Lung microvascular endothelial cell (primary cell): ENCODE measurements around the gene STAT4. TPM values are rescaled to one million over a fixed set of nuclear protein-coding genes. Genes with fewer than 3 reads are reported as not detected.

Experiments used
- DNase-seq, 2 donors: peaks; one replicate each; pipeline versions ENCODE4 v3.0.0 to v3.0.0-alpha.2; 2010; ENCODE audit warnings: low read depth in 2 of 2
- total RNA-seq: library from RNA; depleted of rRNA; stranded (reverse); fragments of >200 nt; gene quantifications from 2 replicates; pipeline ENCODE4 v1.2.1, GENCODE V29; 2014

Gene STAT4
- total RNA-seq, 1 donor from 2014 or later = 0.40 TPM

DNA sequence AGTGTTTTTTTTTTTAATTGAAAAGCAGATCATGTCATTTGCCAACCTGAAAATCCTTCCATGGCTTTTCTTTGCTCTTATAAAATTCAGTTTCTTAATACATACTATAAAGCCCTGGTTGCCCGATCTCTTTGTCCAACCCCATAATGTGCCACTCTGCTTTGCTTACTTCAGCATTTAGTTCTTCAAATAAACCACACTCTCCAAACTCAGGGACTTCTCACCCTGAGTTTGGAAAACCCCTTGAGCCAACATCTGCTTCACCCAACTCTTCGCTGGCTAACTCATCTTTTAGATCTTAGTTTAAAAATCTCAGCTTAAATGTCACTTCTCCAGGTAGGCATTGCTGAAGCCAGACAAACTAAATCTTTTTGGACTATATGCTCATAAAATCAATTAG is 135.6 kb downstream of the STAT4 start:
- no peak for DNase-seq

DNA sequence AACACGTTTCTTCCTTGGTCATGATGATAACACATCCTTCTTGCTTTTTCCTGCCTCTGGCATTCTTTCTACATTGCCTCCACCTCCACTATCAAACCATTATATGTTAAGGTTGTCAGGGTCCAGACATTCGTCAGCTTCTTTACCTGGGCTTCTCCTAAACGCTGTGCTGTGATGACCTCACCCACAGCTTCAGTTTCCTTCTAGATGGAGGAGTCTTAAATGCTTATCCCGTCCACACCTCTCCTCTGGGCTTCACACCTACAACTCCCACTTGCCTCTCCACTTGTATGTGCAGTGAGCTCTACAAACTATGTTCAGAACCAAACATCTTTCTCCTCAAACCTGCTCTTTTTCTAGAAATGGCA is 136.2 kb downstream of the STAT4 start:
- no peak for DNase-seq

DNA sequence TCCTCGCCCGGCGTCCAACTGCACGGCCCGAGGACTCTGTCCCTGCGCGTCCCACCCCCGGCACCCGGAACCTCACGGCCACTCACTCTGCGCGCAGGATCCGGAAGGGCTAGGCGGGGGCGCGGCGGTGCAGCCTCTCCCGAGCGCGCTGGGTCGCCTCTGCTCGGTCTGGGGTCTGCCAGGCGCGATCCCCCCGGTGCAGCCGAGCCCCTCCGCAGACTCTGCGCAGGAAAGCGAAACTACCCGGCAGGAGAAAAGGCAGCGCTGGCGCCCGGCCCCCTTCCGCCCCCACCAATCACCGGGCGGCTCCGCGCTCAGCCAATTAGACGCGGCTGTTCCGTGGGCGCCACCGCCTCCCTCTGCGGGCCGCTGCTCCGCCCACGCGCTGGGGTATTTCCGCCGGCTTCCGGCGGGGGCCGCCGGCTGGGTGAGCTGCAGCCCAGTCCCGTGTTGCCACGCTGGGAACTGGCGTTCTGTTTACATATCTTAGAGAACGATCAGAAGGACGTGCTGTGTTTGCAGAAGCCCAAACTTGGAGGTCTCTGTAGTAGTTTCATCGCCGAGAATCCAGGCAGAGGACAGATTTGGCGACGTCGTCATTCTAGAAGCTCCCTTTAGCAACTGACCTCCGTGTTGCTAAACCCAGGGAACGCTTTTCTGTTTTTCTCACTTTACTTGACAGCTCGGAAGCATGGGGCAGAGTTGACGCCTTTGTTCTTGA is 136.7 kb downstream of the STAT4 start, which contains the start of gene STAT1:
Gene STAT1, minus strand, starts transcription at position 240 of the 721 bp plus-strand sequence. CDS start 4,168 bp downstream, outside the sequence.
- peak; percentile 93 to 95 for DNase-seq

DNA sequence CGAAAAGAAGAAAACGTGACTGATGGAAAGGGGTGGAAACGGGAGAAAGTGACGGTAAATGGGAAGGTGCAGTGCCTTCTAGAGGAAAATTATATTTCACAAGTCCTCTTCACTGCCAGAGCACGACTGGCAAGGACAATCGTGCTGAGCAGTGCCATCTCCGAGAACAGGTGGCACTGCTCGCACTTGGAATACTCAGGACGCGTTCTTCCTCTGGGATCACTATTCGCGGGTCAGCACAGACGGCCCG is 137.2 kb downstream of the STAT4 start:
- DNase-seq = no peak

DNA sequence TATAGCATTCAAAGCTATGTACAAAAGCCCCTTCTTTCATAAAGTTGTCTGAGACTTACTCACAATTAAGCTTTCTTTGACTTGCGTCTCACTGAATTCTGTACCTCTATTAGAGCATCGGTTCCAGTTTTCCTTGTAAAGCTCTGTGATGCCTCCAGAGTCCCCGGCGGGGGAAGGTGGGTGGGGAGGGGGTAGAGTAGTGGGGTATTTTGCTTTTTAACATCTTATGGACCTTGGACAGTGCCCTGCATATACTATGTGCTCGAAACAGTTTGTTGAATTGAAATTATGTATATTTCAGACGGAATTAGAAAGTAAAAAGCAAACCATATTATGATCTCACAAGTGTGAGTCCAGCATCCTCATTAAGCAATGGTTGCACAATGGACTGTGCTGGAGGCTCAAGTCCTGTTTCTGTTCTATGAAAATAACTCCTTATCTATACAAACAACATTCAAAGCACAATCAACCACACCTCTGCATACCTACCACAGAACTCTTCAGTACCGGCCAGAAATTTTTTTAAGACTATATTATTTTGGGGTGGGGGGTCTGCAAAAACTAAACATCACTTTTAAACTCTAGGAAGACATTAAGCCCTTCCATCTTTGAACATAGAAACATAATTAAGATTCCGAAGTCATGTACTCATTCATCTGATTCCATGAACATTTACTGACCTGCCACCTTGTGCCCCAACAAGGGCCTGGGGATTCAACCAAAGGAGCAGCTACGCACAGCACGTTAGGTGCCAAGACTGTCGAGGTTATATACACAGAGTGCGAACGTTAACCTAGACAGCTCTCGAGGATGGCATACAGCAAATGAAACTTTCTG is 137.7 kb downstream of the STAT4 start:
- DNase-seq = peak in 1 of 2 donors; percentile 20

DNA sequence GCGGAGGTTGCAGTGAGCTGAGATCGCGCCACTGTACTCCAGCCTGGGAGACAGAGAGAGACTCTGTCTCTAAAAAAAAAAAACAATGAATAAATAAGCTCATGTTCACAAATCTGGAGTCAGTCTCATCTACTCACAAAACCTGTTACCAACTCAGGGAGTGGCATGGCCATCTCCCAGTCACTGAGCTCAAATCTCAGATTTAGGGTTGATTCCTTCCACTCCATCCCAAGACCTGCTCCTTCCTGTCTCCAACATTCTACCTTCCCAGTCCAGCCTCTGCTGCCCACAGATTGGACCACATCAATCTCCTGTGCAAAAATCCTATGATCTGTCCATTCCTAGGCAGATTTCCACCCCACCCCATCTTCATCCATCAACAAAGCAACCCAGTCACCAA is 138.4 kb downstream of the STAT4 start:
- no peak for DNase-seq

DNA sequence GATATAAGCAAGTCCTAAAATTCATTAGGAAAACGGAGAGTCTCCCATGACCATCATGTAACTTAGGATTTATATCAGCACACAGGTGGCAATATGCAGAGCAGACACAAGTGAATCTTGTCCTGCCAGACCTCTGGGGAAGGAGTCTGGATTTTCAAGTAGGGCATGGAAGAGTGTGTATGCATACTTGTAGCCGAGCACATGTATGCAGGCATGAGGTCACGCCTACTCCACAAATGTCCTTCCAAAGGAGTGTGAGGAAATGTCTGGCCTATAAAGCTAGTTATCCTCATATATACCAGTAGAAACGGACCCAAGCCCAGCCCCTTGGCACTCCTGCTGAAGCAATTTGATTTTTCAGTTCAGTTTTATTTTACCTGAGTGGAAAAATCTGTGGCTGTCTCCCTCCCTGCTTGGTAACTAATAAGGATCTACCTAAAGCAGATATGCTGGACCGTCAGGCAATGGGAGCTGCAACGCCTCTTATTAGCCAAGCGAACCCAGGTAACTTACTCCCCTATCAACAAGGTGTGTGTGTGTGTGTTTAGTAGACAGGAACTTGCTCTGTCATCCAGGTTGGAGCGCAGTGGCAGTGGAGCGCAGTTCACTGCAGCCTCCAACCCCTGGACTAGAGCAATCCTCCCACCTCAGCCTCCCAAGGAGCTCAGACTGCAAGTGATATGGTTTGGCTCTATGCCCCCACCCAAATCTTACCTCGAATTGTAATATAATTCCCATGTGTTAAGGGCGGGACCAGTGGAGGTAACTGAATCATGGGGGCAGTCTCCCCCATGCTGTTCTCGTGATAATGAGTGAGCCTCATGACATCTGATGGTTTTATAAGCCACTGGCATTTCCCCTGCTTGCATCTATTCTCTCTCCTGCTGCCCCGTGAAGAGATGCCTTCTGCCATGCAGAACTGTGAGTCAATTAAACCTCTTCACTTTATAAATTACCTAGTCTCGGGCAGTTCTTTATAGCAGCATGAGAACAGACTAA is 139.6 kb downstream of the STAT4 start:
- no peak for DNase-seq

DNA sequence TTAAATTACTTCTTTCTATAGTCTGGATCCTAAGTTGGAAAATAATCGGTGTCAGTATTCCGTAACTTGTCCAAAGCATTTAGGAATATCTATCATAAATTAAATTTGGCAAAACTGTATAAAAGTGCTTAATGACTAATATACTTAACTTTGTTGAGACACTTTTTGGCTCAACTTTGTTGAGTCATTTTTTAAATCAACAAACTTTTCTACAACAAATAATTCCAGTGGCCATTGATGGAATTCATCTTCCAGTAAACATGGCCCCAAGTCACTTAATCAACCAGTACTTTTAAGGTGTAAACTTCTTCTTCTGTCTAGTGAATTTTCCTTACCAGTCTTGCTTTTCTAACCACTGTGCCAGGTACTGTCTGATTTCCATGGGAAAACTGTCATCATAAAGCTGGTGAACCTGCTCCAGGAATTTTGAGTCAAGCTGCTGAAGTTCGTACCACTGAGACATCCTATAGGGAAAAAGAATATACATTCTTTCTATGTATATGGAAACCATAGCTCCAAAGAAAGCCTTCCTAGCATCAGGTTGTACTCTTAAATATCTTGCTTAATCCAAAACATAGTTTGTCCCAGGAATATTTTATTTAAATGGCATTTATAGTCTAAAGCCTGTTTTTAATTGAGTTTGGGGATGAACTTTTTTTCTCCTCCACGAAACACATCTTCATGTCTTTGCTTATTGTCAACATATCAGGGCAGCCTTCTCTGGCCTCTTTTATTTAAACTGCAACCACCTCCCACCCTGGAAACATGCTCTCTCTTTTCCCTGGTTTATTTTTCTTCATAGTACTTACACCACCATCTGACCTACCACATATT is 141.0 kb downstream of the STAT4 start:
- DNase-seq = no peak

DNA sequence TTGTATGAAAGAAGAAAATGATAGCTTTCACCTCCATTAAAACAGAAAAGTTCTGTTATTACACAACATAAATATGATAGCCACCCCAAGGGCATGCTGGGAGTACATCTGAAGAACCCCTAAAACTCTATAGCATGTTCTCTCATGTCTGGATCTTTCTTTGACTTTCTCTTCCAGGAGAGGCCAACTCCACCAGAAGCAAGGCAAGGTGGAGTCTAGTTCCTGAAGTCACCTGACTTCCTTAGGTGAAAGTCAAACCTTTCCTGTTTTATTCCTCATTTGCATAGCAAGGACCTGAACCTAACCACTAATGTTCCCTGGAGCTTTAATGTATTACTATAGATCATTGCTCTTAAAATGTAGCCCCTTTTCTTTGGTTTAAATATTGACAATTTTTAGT is 142.5 kb downstream of the STAT4 start:
- no peak for DNase-seq

DNA sequence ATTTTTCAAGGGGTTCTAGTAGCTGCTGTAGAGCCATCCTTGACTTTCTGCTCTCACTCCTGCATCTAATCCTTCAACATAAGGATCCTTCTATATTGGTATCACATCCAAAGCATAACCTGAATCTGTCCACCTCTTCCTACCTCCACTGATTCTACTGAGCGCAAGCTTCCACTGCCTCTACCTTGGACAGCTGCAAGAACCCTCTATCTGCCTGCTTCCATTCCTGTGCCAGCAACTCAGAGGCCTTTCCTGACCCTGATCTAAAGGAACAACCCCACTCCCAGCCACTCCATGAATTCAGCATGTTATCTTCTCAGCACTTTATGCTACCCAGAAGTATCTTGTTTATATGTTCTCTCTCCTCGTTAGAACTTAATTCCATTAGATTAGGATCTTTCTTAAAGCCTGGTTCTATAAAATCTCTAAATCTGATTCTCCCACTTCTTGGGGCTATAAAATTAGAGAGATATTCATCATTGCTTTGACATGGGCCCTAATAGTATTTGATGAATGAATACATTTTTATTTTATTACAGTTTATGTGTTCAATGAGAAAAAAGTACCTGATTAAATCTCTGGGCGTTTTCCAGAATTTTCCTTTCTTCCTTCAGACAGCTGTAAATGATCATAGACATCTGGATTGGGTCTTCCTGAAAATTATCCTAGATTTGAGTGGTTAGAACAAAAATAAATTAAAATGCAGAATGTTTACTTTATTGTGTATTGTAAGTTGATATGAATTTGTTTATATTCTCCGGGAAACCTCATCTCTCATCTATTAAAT is 143.6 kb downstream of the STAT4 start:
- DNase-seq = no peak

DNA sequence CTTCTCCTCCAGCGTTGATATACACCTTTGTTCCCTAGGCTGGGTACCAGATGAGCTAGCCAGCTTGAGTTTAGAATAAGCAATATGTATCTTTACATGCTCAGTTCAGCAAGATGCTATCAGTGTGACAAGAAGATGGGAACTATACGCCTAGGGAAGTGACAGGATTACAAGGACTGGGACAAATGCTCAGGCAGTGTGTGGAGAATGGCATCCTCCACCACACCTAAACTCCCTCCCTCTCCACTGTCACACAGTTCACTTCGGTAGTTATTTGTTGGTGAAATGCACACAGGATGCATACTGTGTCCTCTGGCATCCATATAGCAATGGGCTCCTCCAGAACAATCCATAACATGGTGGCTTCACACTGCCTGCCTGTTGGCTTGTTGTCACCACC is 144.5 kb downstream of the STAT4 start:
- DNase-seq = no peak

DNA sequence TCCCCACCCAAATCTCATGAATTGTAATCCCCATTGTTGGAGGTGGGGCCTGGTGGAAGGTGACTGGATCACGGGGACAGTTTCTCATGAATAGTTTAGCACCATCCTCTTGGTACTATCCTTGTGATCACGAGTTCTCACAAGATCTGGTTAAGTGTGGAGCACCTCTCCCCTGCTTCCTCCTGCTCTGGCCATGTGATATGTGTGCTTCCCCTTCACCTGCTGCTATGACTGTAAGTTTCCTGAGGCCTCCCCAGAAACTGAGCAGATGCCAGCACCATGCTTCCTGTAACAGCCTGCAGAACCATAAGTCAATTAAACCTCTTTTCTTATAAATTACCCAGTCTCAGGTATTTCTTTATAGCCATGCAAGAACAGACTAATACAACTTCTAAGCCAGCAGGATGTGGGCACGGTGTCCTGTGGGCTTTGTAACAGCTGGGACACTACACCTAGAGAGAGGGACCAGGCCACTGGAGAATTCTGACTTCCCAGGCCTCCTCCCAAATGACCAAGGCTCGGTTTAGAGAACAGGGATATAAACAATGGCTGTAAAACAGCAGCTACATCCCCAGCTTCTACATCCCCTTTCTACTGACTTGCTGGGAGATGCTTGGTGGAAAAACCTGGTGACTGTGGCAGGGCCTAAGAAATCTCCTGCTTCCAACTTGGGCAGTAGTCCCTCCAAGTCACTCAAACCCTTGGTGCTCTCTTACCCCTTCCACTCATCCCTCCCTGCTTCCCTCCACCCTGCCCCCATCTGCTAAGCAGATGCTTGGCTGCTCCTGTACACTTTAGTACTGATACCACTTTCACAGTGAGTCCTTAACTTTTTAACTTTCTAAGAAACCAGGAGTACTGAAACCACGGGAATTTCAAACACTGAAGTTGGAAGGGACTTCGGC is 147.1 kb downstream of the STAT4 start:
- no peak for DNase-seq

DNA sequence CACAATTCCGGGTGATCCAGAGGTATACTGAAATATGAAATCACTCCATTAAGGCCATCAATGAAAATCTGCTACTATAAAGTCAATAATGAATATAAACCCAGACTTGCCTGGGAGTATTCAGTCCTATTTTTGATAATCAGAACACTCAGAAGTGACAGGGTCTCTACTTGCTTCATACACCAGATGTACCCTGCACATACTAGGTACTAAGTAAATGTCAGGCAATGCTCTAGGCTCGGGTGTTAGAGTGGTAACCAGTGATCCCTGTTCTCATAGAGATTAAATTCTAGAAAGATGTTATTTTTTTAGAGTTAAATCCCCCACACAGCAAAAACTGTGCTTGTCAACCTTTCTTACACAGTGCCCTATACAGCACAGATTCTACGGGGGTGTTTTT is 149.2 kb downstream of the STAT4 start:
- no peak for DNase-seq

DNA sequence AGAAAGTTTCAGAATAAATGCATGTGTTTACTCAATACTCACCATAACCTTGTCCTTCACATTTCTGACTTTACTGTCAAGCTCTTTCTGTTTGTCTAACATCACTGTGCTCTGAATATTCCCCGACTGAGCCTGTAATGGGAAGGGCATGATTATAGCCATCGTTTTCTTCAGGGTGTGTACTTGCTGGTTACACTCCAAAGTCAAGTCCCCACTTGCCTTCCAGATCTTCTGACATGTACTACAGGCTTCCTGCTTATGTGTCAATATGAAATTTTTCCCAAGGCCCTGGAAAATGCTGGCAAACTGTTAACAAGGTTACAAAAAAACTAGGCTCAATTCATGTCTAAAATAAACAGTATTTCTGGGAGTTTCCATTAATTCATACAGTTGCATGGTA is 149.8 kb downstream of the STAT4 start:
- DNase-seq = peak in 1 of 2 donors; percentile 35

DNA sequence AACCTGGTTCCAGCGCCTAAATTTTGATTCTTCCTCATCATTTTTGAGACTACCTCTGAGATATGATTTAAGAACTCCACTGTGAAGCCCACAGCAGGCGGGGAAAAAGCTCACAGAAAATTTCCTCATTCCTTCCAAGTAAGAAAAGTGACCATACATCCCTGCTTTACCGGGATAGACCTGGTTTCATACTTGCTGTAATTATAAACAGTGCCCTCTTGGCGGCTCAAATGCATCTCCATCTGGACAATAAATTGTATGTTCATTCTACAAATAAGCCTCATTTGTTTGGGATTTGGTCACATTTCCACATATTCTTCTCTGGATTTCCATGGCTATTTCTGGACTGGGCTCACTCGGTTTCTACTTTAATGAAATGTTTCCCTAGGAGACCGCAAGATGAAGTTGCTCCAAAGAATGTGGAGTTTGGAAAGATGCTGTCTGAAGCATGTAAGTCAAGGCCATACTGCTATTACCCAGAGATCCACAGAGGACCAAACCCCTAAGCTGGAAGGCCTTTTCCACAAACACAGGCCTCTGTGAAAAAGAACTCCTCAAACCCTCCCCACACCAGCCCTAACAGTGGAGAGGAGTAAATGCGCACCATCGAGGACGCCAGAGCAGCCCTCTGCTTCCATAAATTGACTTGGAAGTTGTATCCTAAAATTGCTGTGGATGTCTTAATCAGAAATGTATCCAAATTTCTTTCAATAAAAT is 150.7 kb downstream of the STAT4 start:
- DNase-seq = no peak

DNA sequence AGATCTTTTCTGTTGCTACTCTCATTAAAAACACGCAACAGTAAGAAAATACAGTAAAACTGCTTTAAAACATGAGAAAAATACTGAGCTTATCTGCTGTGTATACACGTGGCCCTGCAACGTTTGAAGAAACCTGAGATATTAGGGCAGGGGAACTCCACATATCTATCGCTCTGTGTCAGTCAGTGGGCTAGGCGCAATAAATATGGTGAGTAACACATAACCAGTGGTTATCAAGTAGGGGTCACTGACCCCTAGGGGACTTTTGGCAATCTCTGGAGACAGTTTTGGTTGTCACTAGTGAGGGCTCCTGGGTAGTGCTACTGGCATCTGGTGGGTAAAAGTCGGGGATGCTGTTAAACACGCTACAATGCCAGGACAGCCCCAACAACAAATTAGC is 151.7 kb downstream of the STAT4 start:
- DNase-seq = no peak

DNA sequence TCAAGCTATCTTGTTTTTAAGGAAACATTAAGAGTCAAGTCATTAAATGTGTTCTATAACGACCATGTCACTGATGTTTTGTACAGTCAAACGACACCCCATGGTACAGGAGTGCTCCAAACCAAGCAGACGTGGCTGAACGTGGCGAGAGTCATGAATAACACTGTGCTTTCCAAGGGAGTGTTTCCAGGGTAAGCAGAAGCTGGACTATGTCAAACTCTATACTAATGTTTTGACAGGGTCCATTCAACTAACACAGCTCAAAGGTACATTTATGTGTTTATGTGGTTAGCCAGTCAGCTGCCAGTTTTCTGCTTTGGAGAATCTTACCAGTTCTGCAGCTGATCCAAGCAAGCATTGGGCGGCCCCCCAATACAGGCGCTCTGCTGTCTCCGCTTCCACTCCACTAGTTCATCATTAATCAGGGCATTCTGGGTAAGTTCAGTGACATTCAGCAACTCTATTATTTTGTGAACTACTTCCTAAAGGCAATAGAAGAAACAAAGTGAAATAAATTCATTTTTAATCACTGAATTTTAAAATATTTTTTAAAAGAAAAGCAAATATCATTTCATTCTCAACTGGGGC is 153.2 kb downstream of the STAT4 start:
- DNase-seq = no peak

DNA sequence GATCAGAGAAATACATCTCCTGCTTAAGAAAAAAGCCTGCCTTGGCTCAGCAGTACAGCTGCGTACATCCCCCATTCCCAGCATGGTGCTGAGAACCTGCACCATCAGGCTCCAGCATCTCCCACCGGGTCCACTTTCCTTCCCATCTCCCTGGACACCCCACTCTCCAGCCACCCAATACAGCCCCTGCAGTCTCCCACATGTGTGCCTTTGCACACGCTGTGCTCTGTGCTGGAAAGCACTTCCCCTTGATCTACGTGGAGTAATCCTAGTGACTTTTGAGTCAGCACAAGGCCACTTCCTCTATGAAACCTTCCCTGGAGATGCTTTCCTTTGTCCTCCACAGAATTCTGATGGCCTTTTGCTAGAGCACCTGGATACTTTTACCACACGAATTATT is 153.8 kb downstream of the STAT4 start:
- DNase-seq = no peak
